ENCODE measurements around the gene PIR. TPM values are rescaled to one million over a fixed set of nuclear protein-coding genes. Genes with fewer than 3 reads are reported as not detected.
A peak's percentile ranks its signal among the peaks of the same experiment; 100 is the strongest.

Gene PIR
- total RNA-seq, 1 experiment from 2014 or later, result 55.5 TPM

DNA sequence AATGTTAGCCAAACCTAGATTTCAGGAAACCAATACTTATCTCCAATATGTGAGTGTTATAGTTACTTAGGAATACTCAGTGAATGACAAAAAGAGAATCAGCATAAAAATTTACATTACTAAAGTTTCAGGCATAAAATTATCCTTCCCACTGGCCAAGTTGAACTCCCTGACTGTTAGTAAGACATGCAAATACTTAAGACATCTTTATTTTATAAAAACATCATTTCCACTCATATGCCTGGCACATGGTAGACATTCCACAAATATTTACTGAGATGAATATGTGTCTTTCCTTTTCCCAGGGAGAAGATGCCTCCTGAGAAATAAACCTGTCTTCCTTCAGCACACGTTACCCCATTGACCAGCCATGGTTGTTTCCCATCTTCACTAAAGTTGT is 116.2 kb downstream of the PIR start:
- Histone ChIP-seq H3K27me3 (ENCODE audit: control insufficient read depth, insufficient read depth, low read length) (no peaks in the 10 kb centered on the region), H3K4me3 (ENCODE audit: insufficient read depth, low read depth, low read length) (no peak overlapping the region), H3K36me3 (replicated peaks; ENCODE audit: control insufficient read depth, insufficient read depth, low read length) (no peaks in the 10 kb centered on the region)
- DNase-seq, result no peak

DNA sequence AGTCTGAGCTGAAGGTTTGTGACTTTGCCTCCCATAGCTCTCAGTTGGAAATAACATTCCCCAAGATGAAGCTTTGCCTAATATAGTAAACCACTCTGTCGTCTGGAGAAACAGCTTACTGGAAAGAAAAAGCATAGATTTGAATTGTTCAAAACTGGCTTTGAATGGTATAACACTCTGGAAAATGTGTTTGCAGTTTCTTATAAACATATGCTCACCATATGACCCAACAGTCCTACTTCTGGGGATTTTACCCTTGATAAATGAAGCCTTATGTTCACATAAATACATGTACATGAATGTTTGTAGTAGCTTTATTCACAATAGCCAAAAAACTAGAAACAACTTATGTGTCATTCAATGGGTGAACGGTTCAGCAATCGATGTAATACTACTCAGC is 119.2 kb downstream of the PIR start:
- H3K27me3 ChIP-seq (ENCODE audit: control insufficient read depth, insufficient read depth, low read length), result no peaks in the 10 kb centered on the region
- H3K36me3 ChIP-seq (replicated peaks; ENCODE audit: control insufficient read depth, insufficient read depth, low read length), result no peaks in the 10 kb centered on the region
- DNase-seq, result no peak
- no peak overlapping the region for H3K4me3 ChIP-seq (ENCODE audit: insufficient read depth, low read depth, low read length)

DNA sequence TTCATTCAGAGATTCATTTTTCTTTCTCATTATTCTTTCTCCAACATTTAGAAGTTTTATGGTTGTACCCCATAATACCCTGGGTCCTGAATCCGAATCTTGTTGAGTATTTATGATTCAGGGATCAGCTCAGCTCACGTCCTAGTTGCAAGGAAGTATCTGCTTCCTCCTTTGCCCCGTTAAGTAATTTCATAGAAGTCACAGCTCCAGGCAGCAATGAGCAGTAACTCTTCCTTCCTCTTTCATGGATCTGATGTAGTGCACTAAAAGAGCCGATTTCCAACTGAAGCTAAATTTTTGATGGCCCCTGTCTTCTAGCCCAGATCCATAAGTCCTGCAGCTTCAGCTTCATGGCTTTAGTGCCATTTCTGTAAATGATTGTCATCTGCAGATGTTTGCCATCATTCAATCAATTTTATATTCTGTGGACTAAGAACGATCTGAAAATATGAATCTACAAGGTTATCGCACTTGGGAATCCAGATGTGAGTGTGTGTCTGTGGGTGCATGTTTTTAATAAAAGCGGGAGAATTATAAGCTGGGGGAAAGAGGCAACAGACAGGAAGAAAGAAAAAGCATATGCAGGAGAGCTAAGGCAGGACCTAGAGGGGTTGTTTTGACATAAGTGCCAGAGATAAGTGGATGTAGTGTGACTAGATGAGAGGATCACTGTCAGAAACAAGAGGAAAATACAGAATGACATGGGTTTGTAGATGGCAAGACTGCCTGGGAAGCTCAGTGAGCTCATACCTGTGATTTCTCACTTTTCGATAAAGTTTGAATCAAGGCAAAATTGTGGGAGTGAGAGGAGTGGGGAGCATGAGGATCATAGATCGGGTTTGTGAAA is 126.4 kb downstream of the PIR start:
- Histone ChIP-seq H3K36me3 (replicated peaks; ENCODE audit: control insufficient read depth, insufficient read depth, low read length) (no peaks in the 10 kb centered on the region), H3K27me3 (ENCODE audit: control insufficient read depth, insufficient read depth, low read length) (no peaks in the 10 kb centered on the region), H3K4me3 (ENCODE audit: insufficient read depth, low read depth, low read length) (no peak overlapping the region)
- no peak for DNase-seq

DNA sequence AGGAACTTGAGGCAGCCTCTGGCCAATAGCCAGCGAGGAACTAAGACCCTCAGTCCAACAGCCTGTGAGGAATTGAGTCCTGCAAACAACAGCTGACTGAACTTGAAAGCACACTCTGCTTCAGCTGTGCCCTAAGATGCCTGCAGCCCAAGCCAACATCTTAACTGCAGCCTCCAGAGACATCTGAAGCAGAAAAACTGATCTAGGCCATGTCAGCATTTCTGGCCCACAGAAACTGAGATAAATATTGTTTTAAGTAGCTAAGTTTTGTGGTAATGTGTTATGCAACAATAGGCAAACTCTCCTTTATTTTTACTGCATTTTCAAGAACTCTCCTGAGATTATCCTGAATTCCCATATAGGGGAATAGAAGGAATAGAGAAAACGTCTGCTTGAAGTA is 133.4 kb downstream of the PIR start:
- H3K36me3 ChIP-seq (replicated peaks; ENCODE audit: control insufficient read depth, insufficient read depth, low read length), result no peaks in the 10 kb centered on the region
- DNase-seq, result no peak
- H3K27me3 ChIP-seq (ENCODE audit: control insufficient read depth, insufficient read depth, low read length), result no peaks in the 10 kb centered on the region
- H3K4me3 ChIP-seq (ENCODE audit: insufficient read depth, low read depth, low read length), result no peak overlapping the region

DNA sequence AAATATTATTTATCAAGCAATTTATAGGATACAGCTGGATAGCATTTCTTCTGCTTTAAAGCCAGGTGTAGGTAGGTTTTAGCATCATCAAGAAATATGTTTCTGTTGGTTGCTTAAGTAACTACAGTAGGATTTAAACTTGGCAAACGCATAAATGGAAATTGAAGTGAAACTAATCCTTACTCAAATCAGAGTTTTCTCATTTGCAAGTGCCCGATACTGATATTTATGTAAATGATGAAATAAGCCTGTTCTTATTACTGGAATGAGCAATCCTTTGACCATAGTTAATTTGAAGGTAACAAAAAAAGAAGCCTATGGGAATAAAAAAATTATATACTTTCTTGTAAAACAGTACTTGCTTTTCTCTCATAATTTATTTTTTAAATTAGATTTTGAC is 134.6 kb downstream of the PIR start:
- H3K4me3 ChIP-seq (ENCODE audit: insufficient read depth, low read depth, low read length), result no peak overlapping the region
- no peak for DNase-seq
- H3K27me3 ChIP-seq (ENCODE audit: control insufficient read depth, insufficient read depth, low read length), result no peaks in the 10 kb centered on the region
- H3K36me3 ChIP-seq (replicated peaks; ENCODE audit: control insufficient read depth, insufficient read depth, low read length), result no peaks in the 10 kb centered on the region

- no peaks in the 10 kb centered on the region for H3K27me3 ChIP-seq (ENCODE audit: control insufficient read depth, insufficient read depth, low read length)
- H3K36me3 ChIP-seq (replicated peaks; ENCODE audit: control insufficient read depth, insufficient read depth, low read length), result no peaks in the 10 kb centered on the region
- H3K4me3 ChIP-seq (ENCODE audit: insufficient read depth, low read depth, low read length), result no peak overlapping the region
- DNase-seq, result no peak
Observed at GRCh38 chrX:15356444-15356843, 136.7 kb downstream of the PIR start.

GRCh38 chrX:15350329-15350996 is 142.7 kb downstream of the PIR start:
- Histone ChIP-seq H3K27me3 (ENCODE audit: control insufficient read depth, insufficient read depth, low read length) (no peaks in the 10 kb centered on the region), H3K4me3 (ENCODE audit: insufficient read depth, low read depth, low read length) (no peak overlapping the region), H3K36me3 (replicated peaks; ENCODE audit: control insufficient read depth, insufficient read depth, low read length) (no peaks in the 10 kb centered on the region)
- DNase-seq, result peak; percentile 69

DNA sequence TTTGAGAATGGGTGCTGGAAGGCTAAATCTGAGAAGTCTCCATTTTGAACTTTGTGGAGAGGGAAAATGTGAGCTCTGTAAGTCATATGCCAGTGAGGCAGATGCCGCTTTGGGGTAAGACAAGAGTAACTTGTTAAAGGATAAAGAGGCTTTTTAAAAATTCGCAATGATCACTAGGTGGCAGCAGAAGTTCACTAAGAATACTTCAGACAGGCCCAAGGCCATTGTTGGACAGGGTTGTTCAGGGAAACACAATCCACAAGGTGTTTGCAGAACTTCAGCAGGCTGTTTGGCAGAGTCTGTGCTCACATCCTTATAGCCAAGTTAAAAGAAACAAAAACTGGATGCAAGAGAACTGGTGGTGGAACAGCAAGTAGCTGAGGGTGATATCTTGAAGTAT is 144.1 kb downstream of the PIR start:
- peak; percentile 54 for DNase-seq
- H3K27me3 ChIP-seq (ENCODE audit: control insufficient read depth, insufficient read depth, low read length), result peaks cover 2% of the 10 kb centered on the region; the same call in 1 of the 2 replicates
- no peaks in the 10 kb centered on the region for H3K36me3 ChIP-seq (replicated peaks; ENCODE audit: control insufficient read depth, insufficient read depth, low read length)
- no peak overlapping the region for H3K4me3 ChIP-seq (ENCODE audit: insufficient read depth, low read depth, low read length)

DNA sequence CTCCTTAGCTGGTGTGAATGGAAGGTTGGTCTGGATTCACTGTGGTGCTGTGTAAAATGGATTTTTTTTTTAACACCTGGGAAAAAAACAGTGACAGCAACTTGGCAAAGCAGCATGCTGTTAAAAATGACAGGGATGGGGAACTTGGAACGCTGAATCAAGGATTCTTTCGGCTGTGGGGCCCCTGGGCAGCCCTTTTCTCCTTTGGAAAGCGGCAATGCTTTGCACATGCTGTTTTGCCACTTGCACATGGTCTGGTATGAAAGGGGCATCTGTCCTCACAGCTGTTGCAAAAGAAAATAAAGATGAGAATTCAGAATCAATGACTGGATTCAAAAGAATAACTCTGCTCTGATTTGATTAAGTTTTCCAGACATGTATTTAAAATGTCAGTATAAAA is 147.2 kb downstream of the PIR start:
- H3K27me3 ChIP-seq (ENCODE audit: control insufficient read depth, insufficient read depth, low read length), result peaks cover 2% of the 10 kb centered on the region; the same call in 1 of the 2 replicates
- no peak overlapping the region for H3K4me3 ChIP-seq (ENCODE audit: insufficient read depth, low read depth, low read length)
- DNase-seq, result no peak
- H3K36me3 ChIP-seq (replicated peaks; ENCODE audit: control insufficient read depth, insufficient read depth, low read length), result no peaks in the 10 kb centered on the region

DNA sequence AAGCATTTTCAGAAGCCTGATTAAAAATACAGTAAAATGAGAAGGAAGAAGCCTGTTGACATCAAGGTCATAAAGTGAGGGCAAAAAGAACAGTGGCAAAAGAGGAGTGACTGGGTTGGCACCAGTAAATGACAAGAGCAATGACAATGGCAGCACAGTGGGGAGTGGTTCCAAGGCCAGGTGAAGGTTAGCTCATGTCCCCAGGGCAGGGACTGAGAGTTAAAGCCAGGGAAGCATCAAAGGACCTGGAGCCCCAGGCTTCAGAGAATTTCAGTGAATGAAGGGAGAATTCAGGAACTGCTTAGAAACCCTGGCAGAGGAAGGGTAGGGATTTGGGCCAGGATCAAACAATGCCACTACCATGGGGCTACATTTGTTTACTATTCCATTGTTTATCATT is 149.0 kb downstream of the PIR start:
- H3K36me3 ChIP-seq (replicated peaks; ENCODE audit: control insufficient read depth, insufficient read depth, low read length), result no peaks in the 10 kb centered on the region
- H3K27me3 ChIP-seq (ENCODE audit: control insufficient read depth, insufficient read depth, low read length), result peaks cover 2% of the 10 kb centered on the region; the same call in 1 of the 2 replicates
- no peak for DNase-seq
- no peak overlapping the region for H3K4me3 ChIP-seq (ENCODE audit: insufficient read depth, low read depth, low read length)

GRCh38 chrX:15343075-15343476 is 150.1 kb downstream of the PIR start:
- no peak for DNase-seq
- Histone ChIP-seq H3K36me3 (replicated peaks; ENCODE audit: control insufficient read depth, insufficient read depth, low read length) (no peaks in the 10 kb centered on the region), H3K27me3 (ENCODE audit: control insufficient read depth, insufficient read depth, low read length) (peaks cover 2% of the 10 kb centered on the region; the same call in 1 of the 2 replicates), H3K4me3 (ENCODE audit: insufficient read depth, low read depth, low read length) (no peak overlapping the region)

- no peak for DNase-seq
- peaks cover 2% of the 10 kb centered on the region for H3K27me3 ChIP-seq (ENCODE audit: control insufficient read depth, insufficient read depth, low read length)
- no peak overlapping the region for H3K4me3 ChIP-seq (ENCODE audit: insufficient read depth, low read depth, low read length)
- H3K36me3 ChIP-seq (replicated peaks; ENCODE audit: control insufficient read depth, insufficient read depth, low read length), result no peaks in the 10 kb centered on the region
Observed at GRCh38 chrX:15340867-15341266, 152.3 kb downstream of the PIR start.

- Histone ChIP-seq H3K27me3 (ENCODE audit: control insufficient read depth, insufficient read depth, low read length) (no peaks in the 10 kb centered on the region; the same call in 1 of the 2 replicates), H3K36me3 (replicated peaks; ENCODE audit: control insufficient read depth, insufficient read depth, low read length) (no peaks in the 10 kb centered on the region; the same call in 1 of the 2 replicates), H3K4me3 (ENCODE audit: insufficient read depth, low read depth, low read length) (peak overlapping the region; percentile 23)
- DNase-seq, result peak; percentile 36
Observed at GRCh38 chrX:15336023-15336413, 157.1 kb downstream of the PIR start.

DNA sequence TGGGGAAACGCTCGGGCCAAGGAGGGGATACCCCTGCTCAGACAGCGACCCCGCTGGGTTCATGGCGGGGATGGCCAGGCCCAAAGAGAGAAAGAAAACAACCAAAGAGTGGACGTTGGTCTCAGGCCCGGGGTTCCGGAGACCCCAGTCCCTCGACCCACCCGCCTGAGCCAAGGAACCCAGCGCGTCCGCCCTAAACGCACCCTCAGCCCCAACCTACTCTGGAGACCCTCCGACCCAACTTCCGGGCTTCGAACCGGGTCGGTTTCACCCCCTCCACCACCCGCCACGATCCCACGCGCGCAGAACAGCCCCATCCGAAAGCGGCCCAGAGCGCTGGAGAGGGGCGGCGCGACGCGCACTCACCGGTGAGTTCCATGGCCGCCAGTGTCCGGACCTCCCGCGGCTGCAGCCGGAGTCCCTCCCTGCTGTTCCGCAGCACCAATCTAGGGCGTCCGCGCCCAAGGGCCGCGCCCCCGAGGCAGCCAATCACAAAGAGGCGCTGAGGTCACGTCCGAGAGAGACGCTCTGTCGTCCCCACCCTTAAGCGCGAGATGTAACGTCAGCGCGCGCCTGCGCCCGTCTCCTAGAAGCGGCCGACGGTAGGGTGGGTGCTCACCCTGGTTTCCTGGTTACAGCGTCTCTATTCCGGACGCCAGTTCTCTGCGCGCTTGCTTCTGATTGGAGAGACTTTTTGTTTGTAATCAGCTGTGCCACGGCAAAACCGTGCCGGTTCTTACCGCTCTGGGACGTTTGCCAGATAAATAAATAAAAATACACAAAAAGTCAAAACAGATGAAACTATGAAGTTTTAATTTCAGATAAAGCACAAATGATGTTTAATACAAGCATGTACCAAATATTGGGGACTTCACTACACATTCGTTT is 157.8 kb downstream of the PIR start, which contains the start of gene PIGA:
Gene PIGA, minus strand, starts transcription at position 389 of the 888 bp plus-strand sequence. CDS start 3,593 bp downstream, outside the sequence.
- Histone ChIP-seq H3K4me3 (ENCODE audit: insufficient read depth, low read depth, low read length) (peak within 1 kb of the TSS; percentile 68), H3K27me3 (ENCODE audit: control insufficient read depth, insufficient read depth, low read length) (no peaks in the 10 kb centered on the region; the same call in 1 of the 2 replicates), H3K36me3 (replicated peaks; ENCODE audit: control insufficient read depth, insufficient read depth, low read length) (no peaks in the 10 kb centered on the region; the same call in 1 of the 2 replicates)
- DNase-seq, result peak; percentile 93

All from H7 (cell line).